GF-D8 (cell line): ENCODE data around the gene CCDC27.
A peak's percentile ranks its signal among the peaks of the same experiment; 100 is the strongest.

ENCODE experiments used
- DNase-seq: peaks from one replicate; lab custom pipeline; 2025; lab: John Stamatoyannopoulos, UW

Gene CCDC27

GRCh38 chr1:3752400-3752945 is at the start of gene CCDC27:
TSS of gene CCDC27 (plus strand) at chr1:3752450. CDS start at chr1:3752482, 32 bp downstream.
- no peak for DNase-seq

- no peak for DNase-seq
These were observed 49.7 kb upstream of the CCDC27 start for GRCh38 chr1:3702528-3702927.

GRCh38 chr1:3702990-3703728 is 49.1 kb upstream of the CCDC27 start:
- DNase-seq = no peak

GRCh38 chr1:3703786-3704371 is 48.4 kb upstream of the CCDC27 start:
- DNase-seq = no peak

- no peak for DNase-seq
These were observed 46.8 kb upstream of the CCDC27 start for GRCh38 chr1:3705341-3705950.

- no peak for DNase-seq
These were observed 45.5 kb upstream of the CCDC27 start for GRCh38 chr1:3706651-3707297.

- DNase-seq = no peak
These were observed 44.8 kb upstream of the CCDC27 start for GRCh38 chr1:3707298-3707938.

- DNase-seq = no peak
These were observed 44.3 kb upstream of the CCDC27 start for GRCh38 chr1:3707939-3708328.

- DNase-seq = no peak
These were observed 43.5 kb upstream of the CCDC27 start for GRCh38 chr1:3708791-3709190.

- no peak for DNase-seq
These were observed 42.0 kb upstream of the CCDC27 start for GRCh38 chr1:3710251-3710650.

GRCh38 chr1:3711381-3711779 is 40.9 kb upstream of the CCDC27 start:
- no peak for DNase-seq

- no peak for DNase-seq
These were observed 40.3 kb upstream of the CCDC27 start for GRCh38 chr1:3711780-3712451.

GRCh38 chr1:3712573-3713535 is 39.4 kb upstream of the CCDC27 start:
- DNase-seq = no peak

GRCh38 chr1:3713840-3714239 is 38.4 kb upstream of the CCDC27 start:
- DNase-seq = no peak

GRCh38 chr1:3714284-3714741 is 37.9 kb upstream of the CCDC27 start:
- no peak for DNase-seq

GRCh38 chr1:3714814-3715213 is 37.4 kb upstream of the CCDC27 start:
- no peak for DNase-seq

GRCh38 chr1:3716351-3716750 is 35.9 kb upstream of the CCDC27 start:
- DNase-seq = no peak

GRCh38 chr1:3717041-3717714 is 35.1 kb upstream of the CCDC27 start:
- DNase-seq = peak; percentile 33

GRCh38 chr1:3717715-3718601 is 34.3 kb upstream of the CCDC27 start:
- no peak for DNase-seq
